PC-3 (cell line): ENCODE data around the gene DYRK3. TPM values are rescaled to one million over a fixed set of nuclear protein-coding genes. Genes with fewer than 3 reads are reported as not detected.

ENCODE experiments used
- ATAC-seq: fragments of 200-7000 bp; cut with Tn5 transposase; 2 replicates; pipeline ENCODE4 v1.9.1; 2020; ENCODE audit warnings: mild to moderate bottlenecking, moderate library complexity
- BruUV-seq: library from RNA; stranded (reverse); fragments of 400-500 nt; replicated peaks from 2 replicates; lab custom pipeline; 2021; lab: Mats Ljungman, UMichigan
- CTCF ChIA-PET: fragments of 300-600 bp; sonication (Branson Sonifier 250); formaldehyde crosslinking; loops from one replicate; lab custom pipeline; 2022; ENCODE audit warnings: antibody characterized with exemption; lab: Charles Lee
- POLR2A ChIA-PET: fragments of 300-600 bp; sonication (Branson Sonifier 250); formaldehyde crosslinking; loops from one replicate; lab custom pipeline; 2022; ENCODE audit warnings: antibody characterized with exemption; ENCODE audit not compliant: unreplicated experiment; lab: Charles Lee
- DNase-seq: peaks from one replicate; pipeline ENCODE4 v3.0.0-alpha.2; 2015
- H2AFZ ChIP-seq: fragments of 300-600 bp; sonication (generic); 2 replicates; pipeline ENCODE4 v1.6.0; 2016; ENCODE audit warnings: antibody characterized with exemption, low read length
- H3F3A ChIP-seq: fragments of 300-600 bp; sonication (generic); one replicate; pipeline ENCODE4 v1.6.0; 2017; ENCODE audit warnings: antibody characterized with exemption, low read length, control low read depth, mild to moderate bottlenecking; ENCODE audit not compliant: unreplicated experiment
- H3K27ac ChIP-seq: fragments of 300-600 bp; sonication (generic); 2 replicates; pipeline ENCODE4 v1.5.1; 2016; ENCODE audit warnings: mild to moderate bottlenecking, low read length
- H3K27me3 ChIP-seq: fragments of 300-600 bp; sonication (generic); 2 replicates; pipeline ENCODE4 v1.6.1; 2016; ENCODE audit warnings: low read length, mixed read lengths
- H3K36me3 ChIP-seq: fragments of 300-600 bp; sonication (generic); 2 replicates; pipeline ENCODE4 v1.6.1; 2016; ENCODE audit warnings: low read depth, mixed run types, low read length, mixed read lengths
- H3K4me1 ChIP-seq: fragments of 300-600 bp; sonication (generic); 2 replicates; pipeline ENCODE4 v1.5.1; 2016; ENCODE audit warnings: low read length; ENCODE audit not compliant: insufficient read depth
- H3K4me2 ChIP-seq: fragments of 300-600 bp; sonication (generic); 2 replicates; pipeline ENCODE4 v1.6.0; 2016; ENCODE audit warnings: low read length
- H3K4me3 ChIP-seq: fragments of 300-600 bp; sonication (generic); 2 replicates; pipeline ENCODE4 v1.5.1; 2016; ENCODE audit warnings: mild to moderate bottlenecking, low read length, mixed read lengths
- H3K79me2 ChIP-seq: fragments of 300-600 bp; sonication (generic); 2 replicates; pipeline ENCODE4 v1.6.1; 2017; ENCODE audit warnings: low read length, mixed read lengths
- H3K9ac ChIP-seq: fragments of 300-600 bp; sonication (generic); 2 replicates; pipeline ENCODE4 v1.6.0; 2016; ENCODE audit warnings: mild to moderate bottlenecking, low read length
- H3K9me2 ChIP-seq: fragments of 300-600 bp; sonication (generic); replicated peaks from 2 replicates; pipeline ENCODE4 v1.6.1; 2016; ENCODE audit warnings: mixed run types, low read length, mixed read lengths
- H3K9me3 ChIP-seq: fragments of 300-600 bp; sonication (generic); 2 replicates; pipeline ENCODE4 v1.6.1; 2016; ENCODE audit warnings: low read length, mixed read lengths
- H4K20me1 ChIP-seq: fragments of 300-600 bp; sonication (generic); 2 replicates; pipeline ENCODE4 v1.6.1; 2016; ENCODE audit warnings: low read length, mixed read lengths
- EZH2 ChIP-seq: fragments of 300-600 bp; sonication (generic); IDR thresholded peaks from one replicate; pipeline ENCODE4 v1.6.1; 2017; ENCODE audit warnings: antibody characterized with exemption, mild to moderate bottlenecking, low read length; ENCODE audit not compliant: unreplicated experiment
- EZH2phosphoT487 ChIP-seq: fragments of 300-600 bp; sonication (generic); IDR thresholded peaks from 2 replicates; pipeline ENCODE4 v1.6.1; 2018; ENCODE audit warnings: mild to moderate bottlenecking, antibody characterized with exemption, low read length, borderline replicate concordance
- intact Hi-C: fragments of 100-400 bp; cut with micrococcal nuclease; formaldehyde crosslinking; loops from 2 replicates; pipeline ENCODE4 v1.9.0; 2023
- total RNA-seq: library from RNA; depleted of rRNA; stranded (reverse); fragments of >200 nt; gene quantifications from 2 replicates; pipeline ENCODE4 v1.2.3, GENCODE V29; 2014
- TF ChIP-seq, protein P1 (sequence below): fragments of 300-600 bp; sonication (generic); conservative IDR thresholded peaks from 2 replicates; pipeline ENCODE4 v1.5.1; 2017; ENCODE audit warnings: antibody characterized with exemption, low read depth, mild to moderate bottlenecking, low read length

DYRK3 gene
- total RNA-seq, 1 experiment from 2014 or later: 12.1 TPM

GRCh38 chr1:206666031-206666561 is 30.8 kb downstream of the DYRK3 start:
- Histone ChIP-seq H3K4me1 (peaks cover 4% of the 10 kb centered on the region; the same call in 1 of the 2 replicates), H3K4me2 (no peak overlapping the region), H3K9ac (no peak overlapping the region), H3K9me3 (no peaks in the 10 kb centered on the region), H3K79me2 (no peaks in the 10 kb centered on the region), H2AFZ (no peak overlapping the region), H3F3A (no peaks in the 10 kb centered on the region), H3K4me3 (no peak overlapping the region), H4K20me1 (no peaks in the 10 kb centered on the region), H3K27ac (no peak overlapping the region), H3K9me2 (no peaks in the 10 kb centered on the region), H3K36me3 (no peaks in the 10 kb centered on the region), H3K27me3 (peaks cover 16% of the 10 kb centered on the region; the same call in 1 of the 2 replicates)
- CTCF ChIA-PET: interaction anchor here (0.6 to 3.4 kb wide), 3 partner anchors 32 to 55 kb away, joined by 3 to 83 read pairs (median 6); no protein-coding TSS in a partner anchor
- POLR2A ChIA-PET: no interaction called here
- no peak for DNase-seq
- ATAC-seq: no peak
- BruUV-seq: no TSS peak
- intact Hi-C loops: no loop called here
- TF ChIP-seq EZH2 (no peak), EZH2phosphoT487 (no peak)
- TF ChIP-seq, protein P1, sequence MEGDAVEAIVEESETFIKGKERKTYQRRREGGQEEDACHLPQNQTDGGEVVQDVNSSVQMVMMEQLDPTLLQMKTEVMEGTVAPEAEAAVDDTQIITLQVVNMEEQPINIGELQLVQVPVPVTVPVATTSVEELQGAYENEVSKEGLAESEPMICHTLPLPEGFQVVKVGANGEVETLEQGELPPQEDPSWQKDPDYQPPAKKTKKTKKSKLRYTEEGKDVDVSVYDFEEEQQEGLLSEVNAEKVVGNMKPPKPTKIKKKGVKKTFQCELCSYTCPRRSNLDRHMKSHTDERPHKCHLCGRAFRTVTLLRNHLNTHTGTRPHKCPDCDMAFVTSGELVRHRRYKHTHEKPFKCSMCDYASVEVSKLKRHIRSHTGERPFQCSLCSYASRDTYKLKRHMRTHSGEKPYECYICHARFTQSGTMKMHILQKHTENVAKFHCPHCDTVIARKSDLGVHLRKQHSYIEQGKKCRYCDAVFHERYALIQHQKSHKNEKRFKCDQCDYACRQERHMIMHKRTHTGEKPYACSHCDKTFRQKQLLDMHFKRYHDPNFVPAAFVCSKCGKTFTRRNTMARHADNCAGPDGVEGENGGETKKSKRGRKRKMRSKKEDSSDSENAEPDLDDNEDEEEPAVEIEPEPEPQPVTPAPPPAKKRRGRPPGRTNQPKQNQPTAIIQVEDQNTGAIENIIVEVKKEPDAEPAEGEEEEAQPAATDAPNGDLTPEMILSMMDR: no peak

DNA sequence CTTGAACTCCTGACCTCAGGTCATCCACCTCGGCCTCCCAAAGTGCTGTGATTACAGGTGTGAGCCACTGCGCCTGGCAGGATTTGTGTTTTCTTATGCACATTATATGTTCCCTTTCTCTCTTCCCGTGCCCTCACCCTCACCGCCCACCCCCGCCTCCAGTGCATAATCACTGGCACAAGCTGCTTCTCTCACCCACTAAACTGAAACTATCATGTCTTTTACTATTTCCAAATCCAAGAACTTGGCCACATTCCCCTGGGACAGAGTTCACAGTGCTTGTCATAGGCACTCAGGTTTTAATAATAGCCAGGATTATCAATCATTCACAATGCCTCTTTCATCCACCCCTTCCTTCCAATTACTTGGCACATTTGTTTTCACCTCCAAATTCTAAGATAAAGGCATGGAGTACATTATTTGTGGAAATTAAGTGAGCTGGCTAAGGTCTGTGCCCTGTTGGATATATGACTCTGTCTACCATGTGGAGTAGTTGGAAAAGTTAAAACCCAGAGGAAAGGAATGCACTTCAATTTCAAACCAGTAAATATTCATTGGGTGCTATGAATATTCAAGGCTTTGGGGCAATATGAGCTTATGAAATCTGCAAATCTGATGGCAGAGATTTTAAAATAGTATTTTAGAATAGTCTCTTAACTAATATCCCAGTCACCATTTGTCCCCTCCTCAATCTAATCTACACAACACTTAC is 31.8 kb downstream of the DYRK3 start:
- Histone ChIP-seq H3K79me2 (no peaks in the 10 kb centered on the region), H3K4me3 (no peak overlapping the region), H3K36me3 (no peaks in the 10 kb centered on the region), H3K27ac (no peak overlapping the region), H2AFZ (no peak overlapping the region), H3F3A (no peaks in the 10 kb centered on the region), H3K4me1 (peaks cover 4% of the 10 kb centered on the region; the same call in 1 of the 2 replicates), H3K27me3 (peaks cover 16% of the 10 kb centered on the region; the same call in 1 of the 2 replicates), H3K9ac (no peak overlapping the region), H4K20me1 (no peaks in the 10 kb centered on the region), H3K9me3 (no peaks in the 10 kb centered on the region), H3K4me2 (no peak overlapping the region), H3K9me2 (no peaks in the 10 kb centered on the region)
- DNase-seq (no peak), ATAC-seq (no peak)
- ChIA-PET POLR2A (interaction anchor here (0.6 kb wide), 1 partner anchor 78 kb away, joined by 3 read pairs; no protein-coding TSS in a partner anchor), CTCF (interaction anchor here (0.6 kb wide), 1 partner anchor 41 kb away, joined by 12 read pairs; no protein-coding TSS in a partner anchor)
- intact Hi-C loops: no loop called here
- BruUV-seq: no TSS peak
- no peak for TF ChIP-seq EZH2phosphoT487
- TF ChIP-seq, protein P1: no peak
- no peak for TF ChIP-seq EZH2
